HCT116 (cell line): ENCODE data around the gene CTNND2. TPM values are rescaled to one million over a fixed set of nuclear protein-coding genes. Genes with fewer than 3 reads are reported as not detected.

Experiments
- ATAC-seq: fragments of 200-7000 bp; cut with Tn5 transposase; 2 replicates; pipeline ENCODE4 v1.9.1; 2020; ENCODE audit warnings: mild to moderate bottlenecking, moderate library complexity
- BruUV-seq: library from RNA; stranded (reverse); fragments of 400-500 nt; replicated peaks from 2 replicates; lab custom pipeline; 2021; lab: Mats Ljungman, UMichigan
- CTCF ChIA-PET: fragments of 300-600 bp; sonication (Branson Sonifier 250); formaldehyde crosslinking; loops from one replicate; lab custom pipeline; 2021; ENCODE audit warnings: antibody characterized with exemption; lab: Charles Lee
- POLR2A ChIA-PET: fragments of 300-600, 350-600 bp; sonication (Branson Sonifier 250); formaldehyde crosslinking; loops from one replicate; lab custom pipeline; 2021; ENCODE audit warnings: antibody characterized with exemption; lab: Charles Lee
- RAD21 ChIA-PET, 2 experiments: fragments of 300-600 bp; sonication (Branson Sonifier 250); formaldehyde crosslinking; loops; one replicate each; lab custom pipeline; 2023; ENCODE audit warnings: low total read pairs in 2 of 2; ENCODE audit not compliant: uncharacterized antibody in 2 of 2, unreplicated experiment in 2 of 2, low non-redundant PET in 1 of 2; lab: Charles Lee
- DNase-seq: peaks from one replicate; pipeline ENCODE4 v3.0.0-alpha.2; 2010; ENCODE audit warnings: low read depth, low spot score
- H2AFZ ChIP-seq: fragments of 200-600 bp; shearing (Covaris generic), sonication (generic); 2 replicates; pipeline ENCODE4 v1.6.1; 2017; ENCODE audit warnings: low read depth, mixed run types, mixed read lengths, antibody characterized with exemption, low read length; ENCODE audit not compliant: poor library complexity, severe bottlenecking
- H3K27ac ChIP-seq: 2 replicates; pipeline ENCODE4 v1.5.1; 2012; ENCODE audit warnings: low read depth, low read length
- H3K27me3 ChIP-seq: fragments of 200-600 bp; sonication (generic); 2 replicates; pipeline ENCODE4 v1.6.1; 2016; ENCODE audit warnings: mixed run types, low read length, mixed read lengths; ENCODE audit not compliant: insufficient read depth
- H3K36me3 ChIP-seq, 2 experiments: fragments of 200-500 bp in 1 of 2; fragments of 200-600 bp in 1 of 2; sonication (Bioruptor generic) in 1 of 2; sonication (generic) in 1 of 2; 2 replicates each; pipeline versions ENCODE4 v1.5.1 to v1.6.1; 2014 to 2016; ENCODE audit warnings: low read length in 2 of 2, inconsistent platforms in 1 of 2, mixed read lengths in 1 of 2, mixed run types in 1 of 2; ENCODE audit not compliant: insufficient read depth in 2 of 2, control insufficient read depth in 1 of 2
- H3K4me1 ChIP-seq, 2 experiments: fragments of 200-600 bp in 1 of 2; sonication (generic) in 1 of 2; 2 replicates each; pipeline versions ENCODE4 v1.5.1 to v1.6.1; 2012 to 2017; ENCODE audit warnings: low read length in 2 of 2, inconsistent platforms in 1 of 2, mild to moderate bottlenecking in 1 of 2, mixed read lengths in 1 of 2, mixed run types in 1 of 2, moderate library complexity in 1 of 2; ENCODE audit not compliant: insufficient read depth in 2 of 2, control insufficient read depth in 1 of 2
- H3K4me2 ChIP-seq: fragments of 200-600 bp; sonication (generic); 2 replicates; pipeline ENCODE4 v1.6.1; 2017; ENCODE audit warnings: mixed run types, low read length, mixed read lengths
- H3K4me3 ChIP-seq, 2 experiments: fragments of 200-600 bp in 1 of 2; sonication (generic) in 1 of 2; replicated peaks in 1 of 2; 2 replicates each; pipeline ENCODE4 v1.5.1; 2011 to 2016; ENCODE audit warnings: low read length in 2 of 2, control low read depth in 1 of 2, low read depth in 1 of 2, mild to moderate bottlenecking in 1 of 2, mixed read lengths in 1 of 2, mixed run types in 1 of 2
- H3K79me2 ChIP-seq: fragments of 200-600 bp; sonication (generic); 2 replicates; pipeline ENCODE4 v1.6.1; 2017; ENCODE audit warnings: mild to moderate bottlenecking, mixed run types, low read length, moderate library complexity, mixed read lengths; ENCODE audit not compliant: insufficient read depth
- H3K9ac ChIP-seq: fragments of 200-600 bp; sonication (generic); 2 replicates; pipeline ENCODE4 v1.6.1; 2016; ENCODE audit warnings: low read length, mixed read lengths
- H3K9me2 ChIP-seq: fragments of 200-600 bp; sonication (generic), shearing (Covaris generic); 2 replicates; pipeline ENCODE4 v1.6.1; 2017; ENCODE audit warnings: mixed run types, mild to moderate bottlenecking, moderate library complexity; ENCODE audit not compliant: insufficient read depth
- H3K9me3 ChIP-seq, 2 experiments: fragments of 200-500 bp in 1 of 2; fragments of 200-600 bp in 1 of 2; sonication (Bioruptor generic) in 1 of 2; sonication (generic) in 1 of 2; 2 replicates each; pipeline ENCODE4 v1.6.1; 2014 to 2017; ENCODE audit warnings: low read length in 2 of 2, mixed read lengths in 2 of 2, inconsistent platforms in 1 of 2, low read depth in 1 of 2, mild to moderate bottlenecking in 1 of 2, mixed run types in 1 of 2, moderate library complexity in 1 of 2; ENCODE audit not compliant: control insufficient read depth in 1 of 2, insufficient read depth in 1 of 2
- H4K20me1 ChIP-seq: fragments of 200-600 bp; sonication (generic), shearing (Covaris generic); 2 replicates; pipeline ENCODE4 v1.6.1; 2017; ENCODE audit warnings: mixed run types, mild to moderate bottlenecking, moderate library complexity; ENCODE audit not compliant: insufficient read depth
- ATF3 ChIP-seq: IDR thresholded peaks from 2 replicates; pipeline ENCODE4 v1.6.1; 2012
- EGR1 ChIP-seq: IDR thresholded peaks from 2 replicates; pipeline ENCODE4 v1.6.1; 2012; ENCODE audit warnings: low read depth
- ELF1 ChIP-seq: IDR thresholded peaks from 2 replicates; pipeline ENCODE4 v1.6.1; 2012; ENCODE audit warnings: low read depth, borderline replicate concordance
- EZH2 ChIP-seq: fragments of 200-600 bp; sonication (generic); IDR thresholded peaks from 2 replicates; pipeline ENCODE4 v1.6.1; 2017; ENCODE audit warnings: antibody characterized with exemption, mixed run types
- EZH2phosphoT487 ChIP-seq: fragments of 200-600 bp; IDR thresholded peaks from 2 replicates; pipeline ENCODE4 v1.6.1; 2018; ENCODE audit warnings: antibody characterized with exemption, borderline replicate concordance
- FOSL1 ChIP-seq: IDR thresholded peaks from 2 replicates; pipeline ENCODE4 v1.6.1; 2012; ENCODE audit warnings: low read depth
- JUND ChIP-seq: IDR thresholded peaks from 2 replicates; pipeline ENCODE4 v1.6.1; 2012
- MAX ChIP-seq: IDR thresholded peaks from 2 replicates; pipeline ENCODE4 v1.6.1; 2012
- POLR2A ChIP-seq: IDR thresholded peaks from 2 replicates; pipeline ENCODE4 v1.7.0; 2011; ENCODE audit warnings: borderline replicate concordance; ENCODE audit not compliant: insufficient read depth, insufficient read length; ENCODE audit errors: extremely low read depth
- POLR2AphosphoS5 ChIP-seq: IDR thresholded peaks from 2 replicates; pipeline ENCODE4 v1.6.1; 2011; ENCODE audit warnings: mild to moderate bottlenecking, low read depth, low read length, moderate library complexity
- SIN3A ChIP-seq: IDR thresholded peaks from 2 replicates; pipeline ENCODE4 v1.6.1; 2012; ENCODE audit warnings: low read depth
- SP1 ChIP-seq: IDR thresholded peaks from 2 replicates; pipeline ENCODE4 v1.6.1; 2012; ENCODE audit warnings: low read depth
- SRF ChIP-seq: IDR thresholded peaks from 2 replicates; pipeline ENCODE4 v1.6.1; 2012; ENCODE audit warnings: low read depth
- TCF7L2 ChIP-seq: IDR thresholded peaks from 2 replicates; pipeline ENCODE4 v1.7.0; 2011; ENCODE audit warnings: borderline replicate concordance, inconsistent platforms; ENCODE audit not compliant: insufficient read depth, insufficient read length; ENCODE audit errors: extremely low read depth
- YY1 ChIP-seq: IDR thresholded peaks from 2 replicates; pipeline ENCODE4 v1.6.1; 2011; ENCODE audit warnings: low read length, low read depth, moderate library complexity, mild to moderate bottlenecking; ENCODE audit not compliant: insufficient replicate concordance; ENCODE audit errors: extremely low read depth
- ZBTB33 ChIP-seq: IDR thresholded peaks from 2 replicates; pipeline ENCODE4 v1.6.1; 2011; ENCODE audit warnings: mild to moderate bottlenecking, low read length, moderate library complexity; ENCODE audit not compliant: insufficient replicate concordance; ENCODE audit errors: extremely low read depth
- ZFX ChIP-seq: fragments of 450-650 bp; IDR thresholded peaks from 2 replicates; pipeline ENCODE4 v1.6.1; 2017
- ZNF274 ChIP-seq: fragments of 200-500 bp; sonication (Bioruptor generic); IDR thresholded peaks from 2 replicates; pipeline ENCODE4 v1.6.1; 2014; ENCODE audit warnings: mild to moderate bottlenecking, low read depth, low read length, inconsistent platforms
- intact Hi-C: fragments of 100-400 bp; cut with micrococcal nuclease; formaldehyde crosslinking; loops from 2 replicates; pipeline ENCODE4 v1.10.0; 2022
- total RNA-seq: library from RNA; stranded (reverse); gene quantifications from one replicate; pipeline ENCODE4 v1.2.1, GENCODE V29; 2021; ENCODE audit not compliant: unreplicated experiment

Gene CTNND2
- total RNA-seq, 1 experiment from 2014 or later = not detected

GRCh38 chr5:11072076-11072475, 832.2 kb downstream of the CTNND2 start:
- ChIA-PET POLR2A (no interaction called here), CTCF (no interaction called here), RAD21 (no interaction called here)
- H3K4me3 ChIP-seq = no peak overlapping the region
- H3K9me3 ChIP-seq = no peaks in the 10 kb centered on the region
- no peak overlapping the region for H3K27ac ChIP-seq
- no peak overlapping the region for H2AFZ ChIP-seq
- H3K4me1 ChIP-seq = no peaks in the 10 kb centered on the region
- no peak overlapping the region for H3K9ac ChIP-seq
- ATAC-seq (no peak), DNase-seq (no peak)
- TF ChIP-seq TCF7L2 (no peak), ZNF274 (no peak), EZH2 (no peak), ATF3 (no peak), SIN3A (no peak), SP1 (no peak), EGR1 (no peak), ELF1 (no peak), POLR2A (no peak), FOSL1 (no peak), JUND (no peak), POLR2AphosphoS5 (no peak), EZH2phosphoT487 (no peak), SRF (no peak), MAX (no peak), ZBTB33 (no peak), YY1 (no peak), ZFX (no peak)
- no peaks in the 10 kb centered on the region for H3K79me2 ChIP-seq
- peaks cover 6% of the 10 kb centered on the region; the same call in 1 of the 2 replicates for H3K27me3 ChIP-seq
- H3K36me3 ChIP-seq = no peaks in the 10 kb centered on the region
- intact Hi-C loops = no loop called here
- BruUV-seq = no TSS peak
- no peak overlapping the region for H3K4me2 ChIP-seq
- H3K9me2 ChIP-seq = no peaks in the 10 kb centered on the region
- no peaks in the 10 kb centered on the region for H4K20me1 ChIP-seq
